H1 (cell line): Measurements from ENCODE around the gene TAL2. TPM values are rescaled to one million over a fixed set of nuclear protein-coding genes. Genes with fewer than 3 reads are reported as not detected.

Experiments used
- CHD2 ChIP-seq: IDR thresholded peaks from 2 replicates; pipeline ENCODE4 v1.6.1; 2012; ENCODE audit warnings: low read length, improper control_type of control experiment
- CHD7 ChIP-seq: fragments of 300-600 bp; sonication (generic); IDR thresholded peaks from 2 replicates; pipeline ENCODE4 v1.7.1; 2012; ENCODE audit warnings: low read length, moderate library complexity, mild to moderate bottlenecking, inconsistent platforms; ENCODE audit not compliant: insufficient replicate concordance
- PHF8 ChIP-seq: fragments of 200-600 bp; sonication (generic); conservative IDR thresholded peaks from 2 replicates; pipeline ENCODE4 v1.7.1; 2012; ENCODE audit warnings: low read depth, mild to moderate bottlenecking, inconsistent platforms, low read length, moderate library complexity
- SAP30 ChIP-seq: fragments of 300-600 bp; sonication (generic); IDR thresholded peaks from 2 replicates; pipeline ENCODE4 v1.7.1; 2012; ENCODE audit warnings: low read length, moderate library complexity, mild to moderate bottlenecking, inconsistent platforms; ENCODE audit not compliant: insufficient read depth, insufficient replicate concordance
- polyA plus RNA-seq, 7 experiments: library from polyadenylated mRNA; depleted of rRNA in 3 of 7; stranded (reverse) in 5 of 7; unstranded in 2 of 7; fragments of >200 nt in 5 of 7; fragments of 200-250 nt in 2 of 7; gene quantifications; 1 replicate in 5 of 7; 2 replicates in 1 of 7; 4 replicates in 1 of 7; pipeline versions ENCODE4 v1.2.1 to v1.2.3, GENCODE V29; 2011 to 2013; ENCODE audit warnings: missing spikeins in 2 of 7, mixed read lengths in 2 of 7
- total RNA-seq: library from RNA; stranded (reverse); fragmentation: NEBNext Ultra II Directional; extraction: Animal tissue kit (Norgen Biotek cat#: 25700); gene quantifications from 2 replicates; pipeline ENCODE4 v1.2.1, GENCODE V29; 2021

Gene TAL2
- total and polyA plus RNA-seq, 2 of the 8 experiments (the other 6 are each of a cell fraction or from before 2014, with no cell fraction given): 0.65 to 0.82 TPM

- TF ChIP-seq CHD7: no peak
- TF ChIP-seq PHF8: no peak
- no peak for TF ChIP-seq CHD2
- no peak for TF ChIP-seq SAP30
Observed at GRCh38 chr9:105712297-105712696, 50.0 kb downstream of the TAL2 start (continued).
